GM18868 (cell line): ENCODE measurements around the gene SOX5.
"Not testable (repeated sequence)": the region's sequence is repeated elsewhere in the genome, so short reads cannot be mapped to it uniquely, and the experiment has no call there.

Experiments
- ATAC-seq: cut with Tn5 transposase; IDR thresholded peaks from one replicate; pipeline ENCODE4 v1.9.1; 2021; ENCODE audit warnings: mild to moderate bottlenecking, moderate library complexity; ENCODE audit not compliant: unreplicated experiment

Gene SOX5

GRCh38 chr12:23504641-23505399 lies 444.6 kb downstream of the SOX5 start:
- no peak for ATAC-seq

- ATAC-seq = no peak
Measured at GRCh38 chr12:23504043-23504442, 445.4 kb downstream of the SOX5 start.

GRCh38 chr12:23503544-23503943 lies 445.9 kb downstream of the SOX5 start:
- ATAC-seq = no peak

- no peak for ATAC-seq
Measured at GRCh38 chr12:23502259-23502658, 447.2 kb downstream of the SOX5 start.

GRCh38 chr12:23495472-23495871 lies 454.0 kb downstream of the SOX5 start:
- ATAC-seq = no peak

GRCh38 chr12:23493672-23494071 lies 455.8 kb downstream of the SOX5 start:
- ATAC-seq = no peak

- not testable (repeated sequence) for ATAC-seq
Measured at GRCh38 chr12:23491029-23491428, 458.4 kb downstream of the SOX5 start.

- no peak for ATAC-seq
Measured at GRCh38 chr12:23488130-23488529, 461.3 kb downstream of the SOX5 start.

- ATAC-seq = no peak
Measured at GRCh38 chr12:23484238-23484637, 465.2 kb downstream of the SOX5 start.

GRCh38 chr12:23482571-23482970 lies 466.9 kb downstream of the SOX5 start:
- ATAC-seq = no peak
